CD4-positive, alpha-beta T cell treated with Interleukin-15 for 4 hours (primary cell): Measurements from ENCODE around the gene AKR1D1.
"Not testable (repeated sequence)": the region's sequence is repeated elsewhere in the genome, so short reads cannot be mapped to it uniquely, and the experiment has no call there.

Experiments
- DNase-seq: peaks from one replicate; pipeline ENCODE4 v3.0.0-alpha.2; 2020; ENCODE audit warnings: low spot score

AKR1D1 gene

GRCh38 chr7:138122162-138122561 is 45.9 kb downstream of the AKR1D1 start:
- DNase-seq, result no peak

GRCh38 chr7:138125119-138125518 is 48.9 kb downstream of the AKR1D1 start:
- no peak for DNase-seq

GRCh38 chr7:138125598-138126111 is 49.4 kb downstream of the AKR1D1 start:
- DNase-seq, result no peak

- no peak for DNase-seq
These were observed 50.7 kb downstream of the AKR1D1 start for GRCh38 chr7:138126928-138127327.

GRCh38 chr7:138127996-138128395 is 51.7 kb downstream of the AKR1D1 start:
- DNase-seq, result no peak

GRCh38 chr7:138129551-138130165 is 53.4 kb downstream of the AKR1D1 start:
- DNase-seq, result no peak

- DNase-seq, result no peak
These were observed 61.3 kb downstream of the AKR1D1 start for GRCh38 chr7:138137423-138138171.

- no peak for DNase-seq
These were observed 62.0 kb downstream of the AKR1D1 start for GRCh38 chr7:138138244-138138643.

GRCh38 chr7:138142583-138143201 is 66.4 kb downstream of the AKR1D1 start:
- no peak for DNase-seq

GRCh38 chr7:138144958-138145357 is 68.7 kb downstream of the AKR1D1 start:
- no peak for DNase-seq

- not testable (repeated sequence) for DNase-seq
These were observed 70.0 kb downstream of the AKR1D1 start for GRCh38 chr7:138146221-138146620.

- DNase-seq, result not testable (repeated sequence)
These were observed 70.8 kb downstream of the AKR1D1 start for GRCh38 chr7:138146757-138147734.

- DNase-seq, result no peak
These were observed 75.7 kb downstream of the AKR1D1 start for GRCh38 chr7:138151731-138152577.

- no peak for DNase-seq
These were observed 78.4 kb downstream of the AKR1D1 start for GRCh38 chr7:138154661-138155060.

- no peak for DNase-seq
These were observed 81.4 kb downstream of the AKR1D1 start for GRCh38 chr7:138157702-138158101.

GRCh38 chr7:138158739-138159528 is 82.7 kb downstream of the AKR1D1 start:
- DNase-seq, result no peak

GRCh38 chr7:138161600-138162081 is 85.4 kb downstream of the AKR1D1 start:
- peak; percentile 76 for DNase-seq

- no peak for DNase-seq
These were observed 86.0 kb downstream of the AKR1D1 start for GRCh38 chr7:138162236-138162635.

- no peak for DNase-seq
These were observed 87.5 kb downstream of the AKR1D1 start for GRCh38 chr7:138163800-138164199.

- DNase-seq, result no peak
These were observed 88.5 kb downstream of the AKR1D1 start for GRCh38 chr7:138164804-138165203.
